ENCODE results near the gene GBA2.

Gene GBA2

GRCh38 chr9:35737143-35737542 lies 11.9 kb downstream of the GBA2 start:
- DNase-seq = no peak

- DNase-seq = peak; percentile 63
Observed at GRCh38 chr9:35736201-35736633, 12.8 kb downstream of the GBA2 start.

- DNase-seq = no peak
Observed at GRCh38 chr9:35734096-35734495, 14.9 kb downstream of the GBA2 start.

GRCh38 chr9:35732800-35733541 lies 16.1 kb downstream of the GBA2 start:
- peak; percentile 51 for DNase-seq

GRCh38 chr9:35732185-35732799 lies 16.7 kb downstream of the GBA2 start, which contains the start of the genes CREB3 and TLN1:
CREB3 (plus strand) TSS chr9:35732666; CDS start chr9:35732773, 107 bp downstream.
TLN1 (minus strand) TSS chr9:35732195; CDS start chr9:35725694, 6,501 bp downstream.
- DNase-seq = peak; percentile 99

GRCh38 chr9:35731415-35732184 lies 17.4 kb downstream of the GBA2 start:
- DNase-seq = no peak

- no peak for DNase-seq
Observed at GRCh38 chr9:35730486-35730854, 18.6 kb downstream of the GBA2 start.

- DNase-seq = peak; percentile 92
Observed at GRCh38 chr9:35729700-35730485, 19.1 kb downstream of the GBA2 start.

- no peak for DNase-seq
Observed at GRCh38 chr9:35729101-35729500, 19.9 kb downstream of the GBA2 start.

GRCh38 chr9:35728041-35728971 lies 20.7 kb downstream of the GBA2 start:
- peak; percentile 96 for DNase-seq

- no peak for DNase-seq
Observed at GRCh38 chr9:35727676-35728040, 21.4 kb downstream of the GBA2 start.

GRCh38 chr9:35726931-35727330 lies 22.1 kb downstream of the GBA2 start:
- peak; percentile 45 for DNase-seq

GRCh38 chr9:35725362-35725761 lies 23.7 kb downstream of the GBA2 start:
- no peak for DNase-seq

- DNase-seq = no peak
Observed at GRCh38 chr9:35723908-35724307, 25.1 kb downstream of the GBA2 start.

- no peak for DNase-seq
Observed at GRCh38 chr9:35723426-35723825, 25.6 kb downstream of the GBA2 start.

- DNase-seq = no peak
Observed at GRCh38 chr9:35719546-35719945, 29.5 kb downstream of the GBA2 start.

GRCh38 chr9:35718721-35719511 lies 30.1 kb downstream of the GBA2 start:
- DNase-seq = no peak

- DNase-seq = no peak
Observed at GRCh38 chr9:35717132-35717870, 31.7 kb downstream of the GBA2 start.

- DNase-seq = no peak
Observed at GRCh38 chr9:35716230-35716629, 32.8 kb downstream of the GBA2 start.

Data from fibroblast of skin of abdomen (primary cell).